Spleen (tissue), 7 donors: ENCODE data around the gene TPCN2.

ENCODE experiments used
- CTCF ChIP-seq, 11 experiments: fragments of 200-600 bp in 7 of 11; fragments of 450-650 bp in 4 of 11; sonication (generic) in 4 of 11; IDR thresholded peaks in 8 of 11; conservative IDR thresholded peaks in 3 of 11; 1 replicate in 7 of 11; 2 replicates in 4 of 11; pipeline versions ENCODE4 v1.4.0 to v1.8.0; 2016 to 2021; ENCODE audit warnings: antibody characterized with exemption in 11 of 11, inconsistent platforms in 4 of 11, mild to moderate bottlenecking in 1 of 11
- POLR2A ChIP-seq, 3 donors: fragments of 450-650 bp; IDR thresholded peaks; one replicate each; pipeline ENCODE4 v1.5.1; 2017; ENCODE audit warnings: antibody characterized with exemption in 3 of 3, mild to moderate bottlenecking in 1 of 3
- donor health status: DM: no; HTN: no; CAD: no; lungs with moderate emphysema.
- donor health status: DM: no; HTN: no; CAD: no.
- donor health status: DM: no; HTN: no; CAD: no.

GRCh38 chr11:69119190-69119589 is 70.5 kb downstream of the TPCN2 start:
- TF ChIP-seq CTCF (IDR thresholded peaks at IDR 0.05 in 8 of 11, conservative IDR thresholded peaks at IDR 0.05 in 3 of 11) = no peak
- no peak for TF ChIP-seq POLR2A (IDR thresholded peaks at IDR 0.05)
